ENCODE measurements around the gene PTN. TPM values are rescaled to one million over a fixed set of nuclear protein-coding genes. Genes with fewer than 3 reads are reported as not detected.

Gene PTN
- total and polyA plus RNA-seq, 12 donors = 2.1 to 14.6 (median 5.5) TPM

DNA sequence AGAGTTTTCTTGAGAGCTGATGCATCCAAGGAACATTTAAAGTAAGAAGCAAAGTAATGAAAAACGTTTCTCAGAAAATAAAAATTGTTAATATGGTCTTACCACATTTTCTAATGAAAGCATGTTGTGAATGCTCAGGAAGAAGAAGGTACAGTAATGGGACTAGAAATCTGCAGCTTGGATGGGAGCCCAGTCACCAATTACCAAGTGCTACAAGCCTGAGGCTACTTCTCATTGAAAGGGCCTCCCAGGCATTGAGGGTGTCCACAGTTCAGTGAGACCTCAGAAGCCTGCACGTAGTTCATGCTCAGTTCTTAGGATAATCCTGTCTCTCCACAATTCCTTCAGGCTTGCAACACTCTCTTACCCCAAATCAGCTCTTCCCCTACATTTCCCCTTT, 17.6 kb downstream of the PTN start:
- H3K27me3 ChIP-seq = no peaks in the 10 kb centered on the region
- no peaks in the 10 kb centered on the region for H3K4me1 ChIP-seq (replicated peaks in 1 of 2)
- no peak overlapping the region for H3K27ac ChIP-seq
- no peaks in the 10 kb centered on the region for H3K36me3 ChIP-seq (replicated peaks in 1 of 2)
- no peak for DNase-seq
- no peaks in the 10 kb centered on the region for H3K9me3 ChIP-seq (replicated peaks in 1 of 3)
- 52 to 60% (median 54%) methylated on average over 2 of the region's 2 CpGs for WGBS, 4 donors
- no peak overlapping the region for H3K4me3 ChIP-seq
- intact Hi-C loops (cut with DNase I) = no loop called here
- no peak for TF ChIP-seq POLR2A (IDR thresholded peaks at IDR 0.05)
- TF ChIP-seq, protein P1, sequence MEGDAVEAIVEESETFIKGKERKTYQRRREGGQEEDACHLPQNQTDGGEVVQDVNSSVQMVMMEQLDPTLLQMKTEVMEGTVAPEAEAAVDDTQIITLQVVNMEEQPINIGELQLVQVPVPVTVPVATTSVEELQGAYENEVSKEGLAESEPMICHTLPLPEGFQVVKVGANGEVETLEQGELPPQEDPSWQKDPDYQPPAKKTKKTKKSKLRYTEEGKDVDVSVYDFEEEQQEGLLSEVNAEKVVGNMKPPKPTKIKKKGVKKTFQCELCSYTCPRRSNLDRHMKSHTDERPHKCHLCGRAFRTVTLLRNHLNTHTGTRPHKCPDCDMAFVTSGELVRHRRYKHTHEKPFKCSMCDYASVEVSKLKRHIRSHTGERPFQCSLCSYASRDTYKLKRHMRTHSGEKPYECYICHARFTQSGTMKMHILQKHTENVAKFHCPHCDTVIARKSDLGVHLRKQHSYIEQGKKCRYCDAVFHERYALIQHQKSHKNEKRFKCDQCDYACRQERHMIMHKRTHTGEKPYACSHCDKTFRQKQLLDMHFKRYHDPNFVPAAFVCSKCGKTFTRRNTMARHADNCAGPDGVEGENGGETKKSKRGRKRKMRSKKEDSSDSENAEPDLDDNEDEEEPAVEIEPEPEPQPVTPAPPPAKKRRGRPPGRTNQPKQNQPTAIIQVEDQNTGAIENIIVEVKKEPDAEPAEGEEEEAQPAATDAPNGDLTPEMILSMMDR (IDR thresholded peaks at IDR 0.05) = no peak

DNA sequence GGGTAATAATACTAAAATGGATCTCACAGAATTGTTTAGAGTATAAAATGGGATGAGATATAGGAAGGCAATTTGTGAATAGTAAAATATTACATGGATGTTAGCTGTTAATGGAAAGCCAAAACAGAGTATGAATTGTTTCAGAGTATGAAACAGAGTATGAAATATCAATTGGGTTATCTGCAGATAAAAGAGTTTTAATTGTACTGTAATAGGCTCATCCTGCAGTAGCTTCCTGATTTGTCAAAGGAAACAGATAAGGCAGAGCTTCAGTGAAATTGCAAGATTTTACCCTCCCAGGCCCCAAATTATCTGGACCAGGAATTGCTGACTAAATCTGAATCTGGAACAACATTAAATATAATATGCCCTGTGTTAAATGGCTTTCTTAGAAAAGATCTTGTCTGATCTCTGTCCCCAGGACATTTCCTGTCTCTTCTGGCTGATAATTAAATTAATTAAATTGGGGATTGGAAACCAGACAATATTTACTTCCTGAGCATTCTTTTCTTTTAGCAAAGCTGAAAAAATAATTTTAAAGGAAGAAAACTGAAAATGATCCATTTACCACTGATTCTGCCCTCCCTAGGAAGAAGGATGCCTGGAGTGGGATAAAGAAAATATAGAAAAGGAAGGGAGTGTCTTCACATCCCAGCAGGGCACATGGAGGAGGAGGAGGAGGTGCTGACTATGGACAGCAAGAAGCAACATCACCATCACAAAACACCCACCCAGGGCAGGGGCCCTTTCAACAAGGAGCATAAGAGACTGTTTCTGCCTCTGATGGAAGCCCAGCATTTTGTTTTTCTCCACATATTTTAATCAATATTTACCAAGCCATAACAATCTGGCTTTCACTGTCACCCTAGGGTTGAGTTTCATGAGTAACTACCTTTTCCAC, 18.5 kb downstream of the PTN start:
- TF ChIP-seq POLR2A (IDR thresholded peaks at IDR 0.05) = no peak
- TF ChIP-seq, protein P1 (IDR thresholded peaks at IDR 0.05) = no peak
- Histone ChIP-seq H3K4me3 (no peak overlapping the region), H3K4me1 (replicated peaks in 1 of 2) (no peaks in the 10 kb centered on the region), H3K27ac (no peak overlapping the region), H3K36me3 (replicated peaks in 1 of 2) (no peaks in the 10 kb centered on the region), H3K9me3 (replicated peaks in 1 of 3) (no peaks in the 10 kb centered on the region), H3K27me3 (no peaks in the 10 kb centered on the region)
- no peak for DNase-seq
- intact Hi-C loops (cut with DNase I) = no loop called here

DNA sequence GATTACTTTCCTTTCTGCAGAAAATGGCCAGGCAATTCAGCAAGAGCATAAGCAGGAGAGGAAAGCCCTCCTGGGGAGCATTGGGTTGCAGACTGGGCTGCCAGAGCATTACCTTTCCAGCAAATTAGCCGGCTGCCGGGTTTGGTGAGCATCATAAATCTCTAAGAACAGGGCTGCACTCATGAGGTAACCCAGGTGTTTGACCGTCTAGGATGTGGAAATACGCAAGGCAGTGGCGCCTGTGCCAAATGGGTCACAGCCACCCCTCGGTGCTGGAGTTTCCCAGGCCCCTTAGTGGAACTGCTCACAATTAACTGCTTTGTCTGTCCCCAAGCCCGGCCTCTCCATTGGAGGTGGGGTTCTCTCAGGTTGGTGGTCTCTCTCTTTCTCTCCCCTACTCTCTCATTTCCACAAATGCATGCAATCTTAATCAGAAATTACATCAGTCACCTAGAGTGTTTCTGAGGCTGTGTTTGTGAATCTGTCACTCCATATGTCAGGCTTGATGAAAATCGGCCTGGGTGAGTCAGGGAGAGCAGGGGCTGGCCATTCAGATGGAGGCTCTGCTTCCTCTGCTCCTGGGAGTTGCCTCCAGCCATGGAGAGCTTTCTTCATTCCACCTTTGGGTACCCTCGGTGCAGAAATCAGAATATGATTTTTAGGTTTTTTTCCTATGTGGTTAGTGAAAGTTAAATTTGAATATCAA, 26.7 kb downstream of the PTN start:
- Histone ChIP-seq H3K4me3 (no peak overlapping the region), H3K27ac (no peak overlapping the region), H3K27me3 (no peaks in the 10 kb centered on the region), H3K36me3 (replicated peaks in 1 of 2) (no peaks in the 10 kb centered on the region), H3K9me3 (replicated peaks in 1 of 3) (no peaks in the 10 kb centered on the region), H3K4me1 (replicated peaks in 1 of 2) (no peaks in the 10 kb centered on the region)
- DNase-seq = no peak
- intact Hi-C loops (cut with DNase I) = no loop called here
- 75 to 86% (median 78%) methylated on average over 9 of the region's 9 CpGs for WGBS, 4 donors
- TF ChIP-seq, protein P1 (IDR thresholded peaks at IDR 0.05) = no peak
- TF ChIP-seq POLR2A (IDR thresholded peaks at IDR 0.05) = no peak

DNA sequence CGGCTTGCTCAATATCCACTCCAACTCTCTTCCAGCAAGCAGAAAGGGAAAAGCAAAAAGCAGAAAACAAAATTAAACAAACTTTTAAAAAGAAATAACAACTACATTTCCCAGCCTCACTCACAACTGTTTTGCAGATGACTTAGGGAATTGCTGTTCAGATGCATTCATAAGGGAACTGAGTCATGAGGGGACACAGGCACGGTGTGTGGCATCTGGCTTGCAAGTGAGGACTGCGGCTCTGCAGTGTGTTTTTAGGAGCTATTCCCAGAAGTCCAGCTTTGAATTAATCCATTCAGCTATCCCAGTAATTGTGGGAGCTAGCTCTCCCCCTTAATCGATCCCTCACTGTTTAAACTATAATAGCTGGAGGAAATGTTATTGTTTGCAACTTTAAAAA, 30.3 kb downstream of the PTN start:
- TF ChIP-seq, protein P1 (IDR thresholded peaks at IDR 0.05) = no peak
- no peak for TF ChIP-seq POLR2A (IDR thresholded peaks at IDR 0.05)
- WGBS, 4 donors = 51 to 74% (median 65%) methylated on average over 4 of the region's 4 CpGs

More for the DNA sequence above, 30.3 kb downstream of the PTN start:
- Histone ChIP-seq H3K4me3 (no peak overlapping the region), H3K27me3 (no peaks in the 10 kb centered on the region), H3K36me3 (replicated peaks in 1 of 2) (no peaks in the 10 kb centered on the region), H3K27ac (no peak overlapping the region), H3K4me1 (replicated peaks in 1 of 2) (no peaks in the 10 kb centered on the region), H3K9me3 (replicated peaks in 1 of 3) (no peaks in the 10 kb centered on the region)
- intact Hi-C loops (cut with DNase I) = no loop called here
- DNase-seq = no peak

Measured in adrenal gland (tissue), 12 donors.